ENCODE measurements around the gene TMEM132D.

Gene TMEM132D

GRCh38 chr12:129409281-129409680 lies 494.5 kb downstream of the TMEM132D start:
- no peak for DNase-seq

- DNase-seq, result no peak
Measured at GRCh38 chr12:129404556-129404955, 499.3 kb downstream of the TMEM132D start.

- DNase-seq, result no peak
Measured at GRCh38 chr12:129401572-129401971, 502.3 kb downstream of the TMEM132D start.

- DNase-seq, result no peak
Measured at GRCh38 chr12:129394177-129394825, 509.5 kb downstream of the TMEM132D start.

GRCh38 chr12:129393357-129393937 lies 510.4 kb downstream of the TMEM132D start:
- no peak for DNase-seq

GRCh38 chr12:129385637-129385990 lies 518.2 kb downstream of the TMEM132D start:
- no peak for DNase-seq

GRCh38 chr12:129383956-129384355 lies 519.9 kb downstream of the TMEM132D start:
- DNase-seq, result no peak

- no peak for DNase-seq
Measured at GRCh38 chr12:129381715-129382114, 522.1 kb downstream of the TMEM132D start.

GRCh38 chr12:129379076-129379804 lies 524.6 kb downstream of the TMEM132D start:
- DNase-seq, result no peak

GRCh38 chr12:129378496-129378895 lies 525.3 kb downstream of the TMEM132D start:
- no peak for DNase-seq

- no peak for DNase-seq
Measured at GRCh38 chr12:129373746-129374145, 530.1 kb downstream of the TMEM132D start.

GRCh38 chr12:129372876-129373275 lies 530.9 kb downstream of the TMEM132D start:
- DNase-seq, result no peak

- DNase-seq, result no peak
Measured at GRCh38 chr12:129372348-129372747, 531.5 kb downstream of the TMEM132D start.

GRCh38 chr12:129371268-129371667 lies 532.6 kb downstream of the TMEM132D start:
- no peak for DNase-seq

- no peak for DNase-seq
Measured at GRCh38 chr12:129366656-129367055, 537.2 kb downstream of the TMEM132D start.

- DNase-seq, result no peak
Measured at GRCh38 chr12:129363041-129363440, 540.8 kb downstream of the TMEM132D start.

- DNase-seq, result no peak
Measured at GRCh38 chr12:129357233-129357632, 546.6 kb downstream of the TMEM132D start.

- DNase-seq, result no peak
Measured at GRCh38 chr12:129351481-129351880, 552.3 kb downstream of the TMEM132D start.

- DNase-seq, result no peak
Measured at GRCh38 chr12:129339336-129339735, 564.5 kb downstream of the TMEM132D start.

- no peak for DNase-seq
Measured at GRCh38 chr12:129337413-129337812, 566.4 kb downstream of the TMEM132D start.

- no peak for DNase-seq
Measured at GRCh38 chr12:129335773-129336172, 568.1 kb downstream of the TMEM132D start.

- DNase-seq, result no peak
Measured at GRCh38 chr12:129332286-129332685, 571.5 kb downstream of the TMEM132D start.

- DNase-seq, result no peak
Measured at GRCh38 chr12:129331356-129332085, 572.3 kb downstream of the TMEM132D start.

GRCh38 chr12:129328235-129328634 lies 575.6 kb downstream of the TMEM132D start:
- no peak for DNase-seq
